Erythroblast (primary cell): Measurements from ENCODE around the gene ASAP2.

Experiments
- GATA1 ChIP-seq: IDR thresholded peaks from 2 replicates; pipeline ENCODE4 v1.6.1; 2011; ENCODE audit warnings: low read depth, mild to moderate bottlenecking, control low read depth, low read length, moderate library complexity
- POLR2A ChIP-seq: IDR thresholded peaks from 2 replicates; pipeline ENCODE4 v1.6.1; 2011; ENCODE audit warnings: mild to moderate bottlenecking, low read length

DNA sequence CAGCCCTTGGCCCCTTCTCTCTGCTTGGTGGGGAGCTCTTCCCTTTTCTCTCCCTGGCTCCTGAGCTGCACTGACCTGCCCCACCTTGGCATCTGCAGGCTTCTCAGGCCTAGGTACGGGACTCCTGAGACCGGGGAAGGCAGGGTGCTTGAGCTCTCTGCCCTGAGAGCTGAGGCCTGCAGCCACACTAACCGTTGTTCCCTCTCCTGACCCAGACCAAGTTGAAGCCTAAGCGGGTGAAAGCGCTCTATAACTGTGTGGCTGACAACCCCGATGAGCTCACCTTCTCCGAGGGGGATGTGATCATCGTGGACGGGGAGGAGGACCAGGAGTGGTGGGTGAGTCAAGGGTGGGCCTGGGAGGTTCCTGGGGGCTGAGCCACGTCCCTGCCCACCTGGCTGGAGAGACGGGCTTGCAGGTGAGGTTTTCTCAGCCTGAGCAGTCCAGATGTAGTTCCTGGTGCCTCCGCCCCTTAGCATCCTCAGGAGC is 194.5 kb downstream of the ASAP2 start:
- TF ChIP-seq POLR2A (no peak), GATA1 (no peak)
